Left renal cortex interstitium (tissue), 4 donors: ENCODE measurements around the gene SHB. TPM values are rescaled to one million over a fixed set of nuclear protein-coding genes. Genes with fewer than 3 reads are reported as not detected.

ENCODE experiments used
- DNase-seq, 4 donors: peaks; one replicate each; pipeline ENCODE4 v3.0.0-alpha.2; 2013; ENCODE audit warnings: low read depth in 4 of 4, low spot score in 2 of 4, missing footprints in 1 of 4
- polyA plus RNA-seq, 4 donors: library from polyadenylated mRNA; unstranded; fragments of 120-200 nt; gene quantifications; one replicate each; pipeline ENCODE4 v1.2.1, GENCODE V29; 2013; ENCODE audit not compliant: insufficient read length in 4 of 4

The SHB gene
- polyA plus RNA-seq, 4 donors = 15.8 to 19.1 (median 18.5) TPM

- DNase-seq = no peak
Observed at GRCh38 chr9:37944266-37944650, 124.8 kb downstream of the SHB start.

GRCh38 chr9:37943345-37944265, 125.4 kb downstream of the SHB start:
- peak in 1 of 4 donors; percentile 27 for DNase-seq

- no peak for DNase-seq
Observed at GRCh38 chr9:37942621-37943344, 126.2 kb downstream of the SHB start.

GRCh38 chr9:37941253-37941652, 127.8 kb downstream of the SHB start:
- DNase-seq = no peak

GRCh38 chr9:37939575-37940095, 129.4 kb downstream of the SHB start:
- DNase-seq = no peak

DNA sequence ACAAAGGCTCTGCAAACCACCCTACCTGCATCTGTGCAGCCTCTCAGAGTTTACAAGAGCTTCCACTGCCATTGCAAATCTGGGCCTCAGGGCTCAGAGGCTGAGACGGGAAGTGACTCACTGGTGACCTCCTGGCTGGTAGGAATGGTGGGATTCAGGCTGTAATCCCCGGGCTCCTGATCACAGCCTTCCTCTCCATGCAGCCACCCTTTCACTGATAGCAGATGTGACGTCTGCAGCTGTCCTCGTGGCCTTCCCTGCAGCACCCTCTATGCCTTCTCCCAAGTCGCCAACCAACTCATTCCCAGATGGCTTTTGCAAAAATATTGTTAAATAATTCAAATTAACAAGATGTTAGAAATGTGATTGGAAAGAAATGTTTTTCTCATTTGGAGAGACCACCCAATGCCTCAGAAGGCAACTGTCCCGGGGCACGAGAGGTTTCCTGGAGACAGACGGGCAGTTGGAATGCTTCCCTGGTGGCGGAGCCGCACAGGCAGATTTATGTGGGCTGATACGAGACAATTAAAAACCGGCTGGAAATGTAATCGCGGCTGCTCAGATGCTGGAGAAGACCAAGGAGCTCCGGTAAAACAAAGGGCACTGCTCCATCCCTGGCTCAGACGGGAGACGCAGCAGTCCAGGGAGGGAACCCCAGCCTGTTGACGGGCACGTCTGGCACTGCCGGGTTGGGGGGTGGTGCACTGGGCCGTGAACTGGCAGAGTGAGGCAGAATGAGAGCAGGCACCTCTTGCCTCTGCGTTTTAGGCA, 130.7 kb downstream of the SHB start:
- DNase-seq = peak in 3 of 4 donors; percentile 56 to 64 (median 58)

- no peak for DNase-seq
Observed at GRCh38 chr9:37937366-37937765, 131.7 kb downstream of the SHB start.

GRCh38 chr9:37936965-37937364, 132.1 kb downstream of the SHB start:
- no peak for DNase-seq

- no peak for DNase-seq
Observed at GRCh38 chr9:37936376-37936775, 132.7 kb downstream of the SHB start.

DNA sequence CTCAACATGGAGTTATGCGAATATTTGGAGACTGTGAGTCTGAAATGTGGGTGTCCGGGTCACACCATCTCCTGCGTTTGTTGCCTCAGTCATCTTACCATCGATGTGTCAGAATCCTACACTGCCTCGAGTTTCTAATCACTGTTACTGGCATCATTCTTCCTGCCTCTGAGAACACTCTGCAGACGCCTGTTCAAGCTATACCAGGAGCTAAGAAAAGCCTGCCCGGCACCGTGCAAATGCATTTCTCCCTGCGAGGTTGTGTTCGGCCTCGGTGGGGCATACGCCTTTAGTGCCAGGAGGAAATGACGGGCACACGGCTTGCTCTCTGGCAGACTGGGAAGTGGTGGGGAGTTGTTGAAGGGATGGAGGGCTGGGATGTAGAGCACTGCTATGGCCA, 133.9 kb downstream of the SHB start:
- no peak for DNase-seq

DNA sequence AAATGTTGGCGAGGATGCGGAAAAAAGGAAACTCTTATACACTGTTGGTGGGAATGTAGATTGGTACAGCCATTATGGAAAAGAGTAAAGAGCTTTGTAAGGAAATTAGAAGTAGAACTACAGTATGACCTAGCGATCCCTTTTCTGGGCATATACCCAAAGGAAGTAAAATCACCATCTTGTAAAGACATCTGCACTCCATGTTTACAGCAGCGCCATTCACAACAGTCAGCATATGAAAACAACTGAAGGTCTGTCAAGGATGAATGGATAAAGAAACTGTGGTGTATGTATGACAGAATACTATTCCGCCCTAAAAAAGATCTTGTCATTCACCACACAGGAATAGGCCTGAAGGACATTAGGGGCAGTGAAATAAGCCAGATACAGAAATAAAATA, 137.4 kb downstream of the SHB start:
- no peak for DNase-seq

DNA sequence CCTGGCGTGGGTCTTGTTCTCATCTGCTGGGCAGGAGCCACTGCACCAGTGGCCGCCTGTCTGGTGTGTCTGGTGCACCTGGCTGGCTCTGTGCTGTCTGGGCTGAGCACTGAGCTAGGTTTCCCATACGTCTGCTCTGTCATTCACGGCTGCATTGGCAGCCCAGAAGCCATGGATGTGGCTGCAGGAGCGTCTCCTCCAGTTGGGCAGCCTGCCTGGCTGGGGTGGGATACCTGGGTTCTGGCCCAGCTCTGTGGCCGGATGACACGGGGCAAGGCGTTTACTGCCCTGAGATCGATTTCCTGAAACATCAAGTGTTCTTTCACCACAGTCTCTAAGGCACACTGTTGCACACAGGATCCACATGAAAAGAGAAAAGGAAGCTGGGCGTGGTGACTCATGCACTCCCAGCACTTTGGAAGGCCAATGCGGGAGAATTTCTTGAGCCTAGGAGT, 139.6 kb downstream of the SHB start:
- no peak for DNase-seq

GRCh38 chr9:37928552-37929430, 140.2 kb downstream of the SHB start:
- no peak for DNase-seq

- no peak for DNase-seq
Observed at GRCh38 chr9:37927601-37928551, 141.2 kb downstream of the SHB start.

DNA sequence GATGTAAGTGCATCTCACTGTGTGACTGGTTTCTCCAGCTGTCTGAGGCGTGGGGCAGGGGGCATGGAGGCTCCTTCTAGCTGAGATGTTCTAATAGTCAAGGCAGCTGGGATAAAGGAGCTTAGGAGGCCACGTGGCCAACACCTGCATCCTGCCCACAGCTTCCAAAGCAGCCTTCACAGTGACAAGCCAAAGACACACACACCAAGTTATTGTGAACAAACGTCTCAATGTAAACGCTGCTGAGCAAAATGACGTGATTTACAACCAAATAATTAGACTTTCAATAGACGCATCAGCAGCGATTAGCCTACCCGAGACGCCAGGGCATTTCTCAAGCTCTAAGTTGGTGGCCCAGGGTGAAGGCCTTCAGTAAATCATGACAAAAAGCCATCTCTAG, 141.9 kb downstream of the SHB start:
- DNase-seq = no peak

DNA sequence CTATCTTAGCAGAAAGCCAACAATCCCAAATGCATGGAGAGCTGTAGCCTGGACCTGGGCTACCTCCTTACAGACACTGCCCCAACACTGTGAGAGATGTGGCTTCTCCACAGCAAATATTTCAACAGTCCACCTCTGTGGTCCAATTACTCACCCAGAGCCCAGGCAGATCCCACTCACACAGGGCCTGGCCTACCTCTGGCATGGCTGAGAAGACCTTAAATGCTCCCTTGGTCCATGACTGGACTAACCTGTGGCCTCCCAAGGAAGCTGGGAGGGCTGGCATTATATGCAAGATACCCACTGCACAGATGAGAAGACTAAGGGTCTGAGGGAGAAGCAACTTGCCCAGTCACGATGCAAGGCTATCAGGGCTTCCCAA, 142.3 kb downstream of the SHB start:
- no peak for DNase-seq

DNA sequence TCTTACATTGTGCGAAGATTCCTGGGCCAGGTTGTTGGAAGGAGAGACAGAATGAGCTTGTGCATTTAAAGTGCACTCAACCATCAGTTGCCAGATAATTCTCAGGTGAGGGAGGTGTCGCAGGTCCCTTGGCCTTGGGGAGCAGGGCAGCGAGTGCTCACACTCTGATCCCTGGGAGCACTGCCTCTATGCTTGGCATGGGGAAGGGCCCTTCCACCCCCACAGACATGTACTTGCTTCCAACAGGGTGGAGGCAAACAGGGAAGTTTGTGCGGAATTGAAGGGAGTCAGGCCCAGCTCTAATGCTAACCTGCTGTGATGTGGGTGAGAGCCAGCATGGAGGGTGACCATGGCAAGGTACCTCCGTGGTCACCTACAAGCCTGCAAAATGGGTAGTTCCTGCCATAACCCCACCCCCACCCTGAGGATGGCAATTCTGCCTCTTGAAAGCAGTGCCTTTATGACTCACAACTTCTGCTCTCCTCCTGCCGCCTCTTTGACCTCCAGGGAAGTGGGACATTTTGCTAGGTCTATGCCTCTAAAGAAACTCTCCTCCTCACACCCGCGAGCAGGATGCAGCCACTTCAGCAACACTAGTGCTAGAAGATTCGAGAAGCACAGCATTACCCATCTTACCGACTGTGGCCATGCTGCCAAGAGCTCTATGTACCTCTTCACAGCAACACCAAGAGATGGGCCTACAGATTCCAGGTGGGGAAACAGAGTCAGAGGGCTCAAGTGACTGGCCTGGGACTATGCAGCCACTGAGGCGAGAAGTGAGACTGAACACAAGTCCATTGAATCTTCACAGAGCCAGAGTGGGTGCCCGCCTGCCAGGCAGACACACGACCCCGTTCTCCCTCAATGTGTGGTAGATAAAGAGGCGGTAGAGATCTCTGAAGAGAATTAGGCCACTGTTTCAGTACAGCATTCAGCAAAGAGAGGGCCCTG, 143.0 kb downstream of the SHB start:
- DNase-seq = no peak

GRCh38 chr9:37925006-37925405, 144.0 kb downstream of the SHB start:
- no peak for DNase-seq
